AG09319 (cell line): ENCODE data around the gene STUB1.

Experiments used
- DNase-seq: peaks from one replicate; pipeline ENCODE4 v3.0.0-alpha.2; 2010; ENCODE audit warnings: low read depth; ENCODE audit errors: extremely low read depth
- CTCF ChIP-seq: IDR thresholded peaks from 2 replicates; pipeline ENCODE4 v1.5.1; 2011; ENCODE audit warnings: low read depth, mild to moderate bottlenecking, inconsistent platforms, low read length, moderate library complexity

Gene STUB1

DNA sequence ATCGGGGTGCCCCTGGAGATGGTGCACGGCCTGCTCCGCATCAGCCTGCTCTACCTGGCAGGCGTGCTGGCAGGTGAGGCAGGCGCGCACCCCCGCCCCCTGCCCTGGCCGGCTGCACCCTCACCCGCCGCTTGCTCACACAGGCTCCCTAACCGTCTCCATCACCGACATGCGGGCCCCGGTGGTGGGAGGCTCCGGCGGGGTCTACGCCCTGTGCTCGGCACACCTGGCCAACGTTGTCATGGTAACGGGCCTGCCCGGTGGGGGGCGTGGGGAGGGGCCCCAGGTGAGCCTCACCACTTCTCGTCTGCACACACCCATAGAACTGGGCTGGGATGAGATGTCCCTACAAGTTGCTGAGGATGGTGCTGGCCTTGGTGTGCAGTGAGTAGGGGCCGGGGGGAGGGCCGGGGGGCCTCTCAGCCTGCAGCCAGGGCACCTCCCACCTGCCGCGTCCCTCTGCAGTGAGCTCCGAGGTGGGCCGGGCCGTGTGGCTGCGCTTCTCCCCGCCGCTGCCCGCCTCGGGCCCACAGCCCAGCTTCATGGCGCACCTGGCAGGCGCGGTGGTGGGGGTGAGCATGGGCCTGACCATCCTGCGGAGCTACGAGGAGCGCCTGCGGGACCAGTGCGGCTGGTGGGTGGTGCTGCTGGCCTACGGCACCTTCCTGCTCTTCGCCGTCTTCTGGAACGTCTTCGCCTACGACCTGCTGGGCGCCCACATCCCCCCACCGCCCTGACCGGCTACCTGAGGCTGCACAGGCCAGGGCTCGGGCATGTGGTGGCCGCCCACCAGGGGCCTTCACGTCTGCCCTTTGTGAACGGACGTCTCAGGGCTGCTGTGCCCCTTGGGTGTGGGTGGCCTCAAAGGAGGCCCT, 2.7 kb upstream of the STUB1 start:
- TF ChIP-seq CTCF: no peak
- no peak for DNase-seq

DNA sequence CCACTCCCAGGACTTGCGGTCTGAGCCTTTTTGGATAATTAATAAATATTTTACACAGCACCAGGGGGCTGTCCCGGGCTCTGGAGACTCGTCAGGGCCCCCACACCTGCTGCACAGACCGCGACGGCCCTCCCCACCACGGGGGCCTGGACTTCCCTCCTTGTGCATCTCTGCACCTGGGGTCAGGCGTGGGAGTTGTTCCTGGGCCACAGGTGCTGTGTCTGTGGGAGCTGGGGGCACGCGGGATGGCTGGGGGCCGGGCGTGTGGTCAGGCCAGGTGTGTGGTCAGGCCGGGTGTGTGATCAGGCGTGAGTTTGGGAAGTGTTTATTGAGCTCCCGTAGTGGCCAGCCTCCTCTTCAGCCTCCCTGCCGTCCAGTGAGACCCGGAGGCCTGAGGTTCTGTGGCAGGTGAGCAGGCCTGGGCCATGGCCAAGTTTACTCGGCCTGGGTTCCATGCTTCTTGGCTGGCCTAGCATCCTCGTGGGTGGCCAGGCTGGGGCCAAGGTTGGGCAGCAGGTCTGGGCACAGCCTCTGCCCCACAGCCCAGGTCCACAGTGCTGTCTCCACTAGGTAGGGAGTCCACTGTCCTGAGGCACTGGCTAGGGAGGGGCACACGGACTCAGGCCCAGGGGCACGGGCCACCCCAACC, 1.9 kb upstream of the STUB1 start:
- TF ChIP-seq CTCF: no peak

DNA sequence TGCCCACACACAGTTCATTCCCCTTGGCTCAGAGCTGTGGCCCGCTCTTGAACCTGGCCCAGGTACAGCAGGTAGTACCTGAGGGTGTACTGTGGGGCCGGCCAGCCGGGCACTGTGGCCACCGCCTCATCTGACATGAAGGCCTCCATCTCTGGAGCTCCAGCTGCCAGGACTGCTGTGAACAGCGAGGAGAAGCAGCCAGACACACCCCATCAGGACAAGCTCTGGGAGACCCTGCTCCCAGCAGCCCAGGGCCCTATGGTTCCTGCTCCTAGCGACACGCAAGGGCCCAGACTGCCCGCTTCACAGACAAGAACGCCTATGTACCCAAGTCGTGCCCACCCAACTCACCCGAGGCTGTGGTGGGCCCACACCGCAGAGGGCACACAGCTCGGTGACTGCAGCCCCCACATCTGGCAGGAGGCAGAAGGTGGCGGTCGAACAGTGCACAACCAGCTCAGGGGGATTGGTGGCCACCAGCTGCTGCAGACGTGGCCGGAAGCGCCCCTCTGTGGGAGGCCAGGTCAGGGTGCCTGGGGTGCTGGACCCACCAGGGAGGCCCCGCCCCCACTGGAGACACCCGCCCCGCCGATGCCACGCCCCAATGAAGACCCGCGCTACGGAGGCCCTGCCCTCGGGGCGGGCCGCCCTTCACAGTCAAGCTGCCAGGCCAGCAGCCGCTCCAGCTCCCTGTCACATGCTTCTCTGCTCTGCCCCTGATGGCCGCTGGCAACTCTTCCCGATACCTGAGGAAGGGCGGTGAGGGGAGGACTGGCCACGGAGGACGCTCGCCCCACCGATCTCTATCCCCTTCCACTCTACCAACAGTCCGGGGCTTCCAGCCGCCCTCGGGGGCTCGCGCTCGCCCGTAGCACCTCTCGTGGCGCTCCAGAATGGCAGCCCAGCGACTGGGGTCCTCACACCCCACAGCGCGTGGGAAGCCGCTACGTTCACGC, 1.1 kb upstream of the STUB1 start:
- no peak for TF ChIP-seq CTCF
- DNase-seq: no peak

More for the DNA sequence above, 1.9 kb upstream of the STUB1 start:
- no peak for DNase-seq

- TF ChIP-seq CTCF: no peak
These were observed 375 bp downstream of the STUB1 start for GRCh38 chr16:680625-680945.

DNA sequence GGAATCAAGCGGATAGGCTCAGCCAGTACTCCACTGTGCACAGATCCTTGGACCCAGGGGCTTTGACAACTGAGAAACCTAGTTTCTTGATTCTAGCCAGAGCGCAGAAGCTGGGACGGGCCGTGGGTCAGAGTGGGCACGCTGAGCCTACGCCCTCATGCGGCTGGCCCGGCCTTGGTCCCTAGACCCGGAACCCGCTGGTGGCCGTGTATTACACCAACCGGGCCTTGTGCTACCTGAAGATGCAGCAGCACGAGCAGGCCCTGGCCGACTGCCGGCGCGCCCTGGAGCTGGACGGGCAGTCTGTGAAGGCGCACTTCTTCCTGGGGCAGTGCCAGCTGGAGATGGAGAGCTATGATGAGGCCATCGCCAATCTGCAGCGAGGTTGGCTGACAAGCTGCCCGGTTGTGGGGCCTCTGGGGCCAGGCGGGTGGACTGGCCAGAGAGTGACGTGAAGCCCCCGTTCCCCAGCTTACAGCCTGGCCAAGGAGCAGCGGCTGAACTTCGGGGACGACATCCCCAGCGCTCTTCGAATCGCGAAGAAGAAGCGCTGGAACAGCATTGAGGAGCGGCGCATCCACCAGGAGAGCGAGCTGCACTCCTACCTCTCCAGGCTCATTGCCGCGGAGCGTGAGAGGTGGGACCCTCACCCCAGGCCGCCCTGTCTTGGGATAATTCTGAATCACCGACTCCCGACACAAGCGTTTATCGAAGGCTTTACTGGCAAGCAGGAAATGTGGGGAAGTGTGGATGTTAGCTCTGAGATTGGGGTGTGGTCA, 946 bp downstream of the STUB1 start:
- TF ChIP-seq CTCF: peak; percentile 19; the same call in 1 of the 2 replicates
- no peak for DNase-seq

More at GRCh38 chr16:680625-680945, 375 bp downstream of the STUB1 start:
- DNase-seq: no peak

DNA sequence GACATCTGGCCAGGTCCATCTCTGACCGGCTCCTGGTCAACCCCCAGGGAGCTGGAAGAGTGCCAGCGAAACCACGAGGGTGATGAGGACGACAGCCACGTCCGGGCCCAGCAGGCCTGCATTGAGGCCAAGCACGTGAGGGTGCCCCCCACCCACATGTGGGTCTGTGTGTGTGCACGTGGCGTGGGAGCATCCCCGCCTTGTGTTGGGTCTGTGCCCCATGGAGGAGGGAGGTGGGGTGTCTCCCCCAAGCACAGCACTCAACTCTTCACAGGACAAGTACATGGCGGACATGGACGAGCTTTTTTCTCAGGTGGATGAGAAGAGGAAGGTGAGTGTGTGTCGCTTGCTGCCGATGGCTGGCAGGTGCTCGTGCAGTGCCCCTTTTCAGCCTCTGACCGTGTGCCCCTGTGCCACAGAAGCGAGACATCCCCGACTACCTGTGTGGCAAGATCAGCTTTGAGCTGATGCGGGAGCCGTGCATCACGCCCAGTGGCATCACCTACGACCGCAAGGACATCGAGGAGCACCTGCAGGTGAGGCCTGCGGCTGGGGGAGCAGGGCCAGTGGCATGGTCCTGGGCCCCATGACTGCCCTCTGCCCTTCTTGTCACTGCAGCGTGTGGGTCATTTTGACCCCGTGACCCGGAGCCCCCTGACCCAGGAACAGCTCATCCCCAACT, 1.7 kb downstream of the STUB1 start:
- DNase-seq: no peak
- no peak for TF ChIP-seq CTCF
